Activated CD4-positive, CD25-positive, alpha-beta regulatory T cell (primary cell): ENCODE results near the gene IQSEC1.
A peak's percentile ranks its signal among the peaks of the same experiment; 100 is the strongest.

Experiments used
- DNase-seq, 4 experiments: peaks; one replicate each; lab custom pipeline; 2025; lab: John Stamatoyannopoulos, UW

Gene IQSEC1

DNA sequence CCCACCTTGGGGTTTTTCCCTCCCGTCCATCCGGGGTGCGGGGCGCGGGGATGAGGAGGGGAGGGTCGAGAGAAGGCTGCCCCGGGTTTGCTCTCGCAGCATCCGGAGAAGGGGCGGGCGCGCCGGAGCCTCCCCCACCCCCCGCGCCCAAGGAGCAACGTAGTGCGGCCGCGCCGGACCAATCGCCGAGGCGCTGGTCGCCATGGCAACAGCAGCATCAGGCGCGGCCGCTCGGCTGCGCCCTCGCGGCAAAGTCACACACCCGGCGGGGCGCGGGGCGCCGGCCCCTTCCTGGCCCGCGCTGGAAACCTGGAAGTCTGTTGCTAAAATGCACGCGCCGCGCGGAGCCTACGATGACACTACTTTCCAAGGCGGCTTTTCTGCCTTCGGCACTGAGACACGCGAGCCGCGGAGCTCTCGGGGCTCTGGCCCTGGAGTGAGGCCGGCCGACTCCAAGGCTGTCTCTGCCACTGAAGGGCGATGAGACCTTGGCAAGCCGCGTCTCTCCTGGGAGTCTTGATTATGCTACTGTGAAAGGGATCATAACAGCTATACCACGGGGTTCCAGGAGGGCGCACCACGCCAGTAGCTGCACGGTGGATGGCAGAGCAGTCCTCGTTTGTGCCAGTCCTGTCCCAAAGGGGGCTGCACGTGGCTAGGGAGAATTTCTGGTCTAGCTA is at the start of gene IQSEC1:
Gene IQSEC1 (minus strand): TSS at position 104 of the 680 bp plus-strand sequence. CDS start 415 bp downstream, outside the sequence.
- DNase-seq, result peak; percentile 31 to 70 (median 50)

DNA sequence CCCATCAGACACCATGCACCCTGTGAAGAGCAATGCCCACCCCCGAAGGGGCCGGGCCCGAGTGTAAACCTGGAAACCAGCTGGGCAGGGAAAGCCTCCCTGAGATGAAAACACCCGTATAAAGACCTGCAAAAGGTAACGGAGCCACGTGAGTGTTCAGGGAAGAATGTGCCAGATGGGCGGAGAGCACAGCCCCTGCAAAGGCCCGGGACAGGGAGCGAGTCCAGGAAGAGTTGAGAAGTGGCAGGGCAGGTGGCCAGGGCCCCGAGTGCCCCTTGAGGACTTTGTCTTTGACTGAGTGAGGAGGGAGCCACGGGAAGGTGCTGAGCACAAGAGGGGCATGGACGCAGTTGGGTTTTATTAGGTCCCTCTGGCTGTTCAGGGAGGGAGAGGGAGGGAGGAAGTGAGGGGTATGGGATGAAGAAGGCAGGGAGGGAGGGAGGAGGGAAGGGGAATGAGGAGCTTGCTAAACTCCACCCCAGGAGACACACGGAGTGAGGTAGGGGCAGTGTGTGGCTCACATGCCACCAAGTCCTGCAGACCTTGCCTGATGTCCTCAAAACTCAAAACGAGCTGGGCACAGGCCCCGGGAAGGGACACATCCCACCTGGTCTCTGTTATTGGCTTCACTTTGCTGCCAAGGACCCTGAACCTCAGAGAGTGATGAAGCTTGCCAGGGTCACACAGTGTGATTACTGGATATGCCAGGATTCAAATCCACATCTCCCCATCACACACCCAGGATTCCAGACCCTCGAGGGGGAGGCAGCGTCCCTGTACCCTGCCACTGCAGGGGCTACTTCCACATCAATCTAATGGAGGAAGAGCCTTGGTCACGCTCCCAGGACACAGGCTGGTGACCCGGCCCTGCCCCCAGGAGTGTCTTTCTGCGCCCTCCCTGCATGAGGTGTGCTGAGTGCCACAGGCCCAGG is 49.1 kb upstream of the IQSEC1 start:
- DNase-seq, result no peak

DNA sequence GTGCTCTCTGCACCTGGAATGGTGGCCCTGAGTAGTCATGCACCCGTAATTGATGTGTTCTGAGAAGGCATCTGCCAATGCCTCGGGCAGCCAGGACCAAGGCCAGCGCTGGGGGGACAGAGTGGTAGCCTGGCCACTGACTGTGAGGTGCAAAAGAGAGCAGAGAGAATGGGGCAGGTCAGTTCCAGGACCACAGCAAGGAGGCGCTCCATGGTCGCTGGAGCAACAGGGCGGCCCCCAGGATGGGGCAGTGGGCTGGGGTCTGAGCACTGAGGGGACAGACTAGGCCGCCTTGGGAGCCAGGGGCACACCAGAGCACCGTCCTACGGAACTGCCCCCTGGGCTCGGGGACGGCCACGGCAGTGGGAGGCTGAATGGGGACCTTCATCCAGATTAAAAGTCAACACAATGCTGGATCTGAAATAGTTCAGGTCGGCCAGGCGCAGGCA is 48.3 kb upstream of the IQSEC1 start:
- no peak for DNase-seq

DNA sequence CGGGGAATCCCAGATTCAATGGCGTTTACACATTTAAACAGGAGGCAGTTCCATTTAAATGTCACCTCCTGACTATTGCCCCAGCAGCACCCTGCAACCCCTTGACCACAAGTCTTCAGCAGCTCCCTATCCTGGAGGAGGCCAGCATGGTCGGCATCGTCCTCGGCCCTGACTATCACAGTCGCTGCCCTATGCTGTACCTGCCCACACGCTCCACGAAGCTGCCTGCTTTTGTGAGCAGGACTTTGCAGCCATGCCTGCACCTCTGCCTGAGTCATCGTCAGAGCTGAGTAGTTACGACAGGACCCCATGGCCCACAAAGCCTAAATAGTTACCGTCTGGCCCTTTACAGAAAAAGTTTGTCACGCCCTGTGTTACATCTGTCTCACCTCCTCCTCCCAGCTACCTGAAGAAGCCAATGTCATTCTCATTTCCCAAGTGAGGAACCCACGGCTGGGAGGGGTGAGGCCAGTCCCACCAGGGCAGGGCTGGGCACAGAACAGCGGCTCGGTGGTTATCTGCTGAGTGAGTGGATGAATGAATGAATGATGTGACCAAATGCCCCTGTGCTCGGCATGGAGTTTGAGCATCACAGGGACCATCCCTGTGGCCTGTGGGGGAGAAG is 47.8 kb upstream of the IQSEC1 start:
- no peak for DNase-seq

DNA sequence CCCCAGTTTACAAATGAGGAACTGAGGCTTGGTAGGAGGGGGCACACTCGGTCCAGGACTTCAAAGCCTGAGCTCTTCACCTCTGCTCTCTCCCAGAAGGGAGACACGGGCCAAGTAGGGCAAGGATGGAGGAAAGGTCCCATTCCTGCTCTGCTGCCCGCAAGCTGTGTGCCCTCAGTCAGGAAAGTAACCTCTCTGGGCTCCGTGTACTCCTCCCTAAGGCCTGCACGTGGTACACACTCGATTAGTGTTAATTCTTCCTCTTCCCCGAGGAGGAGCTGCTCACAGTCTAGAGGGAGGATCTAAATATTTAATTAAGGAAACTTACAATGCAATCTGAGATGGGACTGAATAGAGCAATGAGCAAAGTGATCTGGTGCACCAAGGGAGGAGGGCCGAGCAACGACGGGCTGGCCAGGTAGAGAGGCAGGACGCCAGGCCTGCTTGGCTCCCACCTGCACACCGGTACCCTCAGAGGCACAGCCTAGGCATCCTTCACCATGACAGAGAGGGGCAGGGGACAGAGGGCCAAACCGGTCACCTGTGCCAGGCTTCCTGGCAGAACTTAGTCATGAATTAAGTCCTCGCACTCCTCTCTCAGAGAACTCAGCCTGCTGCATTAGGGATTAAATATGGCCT is 47.2 kb upstream of the IQSEC1 start:
- no peak for DNase-seq

DNA sequence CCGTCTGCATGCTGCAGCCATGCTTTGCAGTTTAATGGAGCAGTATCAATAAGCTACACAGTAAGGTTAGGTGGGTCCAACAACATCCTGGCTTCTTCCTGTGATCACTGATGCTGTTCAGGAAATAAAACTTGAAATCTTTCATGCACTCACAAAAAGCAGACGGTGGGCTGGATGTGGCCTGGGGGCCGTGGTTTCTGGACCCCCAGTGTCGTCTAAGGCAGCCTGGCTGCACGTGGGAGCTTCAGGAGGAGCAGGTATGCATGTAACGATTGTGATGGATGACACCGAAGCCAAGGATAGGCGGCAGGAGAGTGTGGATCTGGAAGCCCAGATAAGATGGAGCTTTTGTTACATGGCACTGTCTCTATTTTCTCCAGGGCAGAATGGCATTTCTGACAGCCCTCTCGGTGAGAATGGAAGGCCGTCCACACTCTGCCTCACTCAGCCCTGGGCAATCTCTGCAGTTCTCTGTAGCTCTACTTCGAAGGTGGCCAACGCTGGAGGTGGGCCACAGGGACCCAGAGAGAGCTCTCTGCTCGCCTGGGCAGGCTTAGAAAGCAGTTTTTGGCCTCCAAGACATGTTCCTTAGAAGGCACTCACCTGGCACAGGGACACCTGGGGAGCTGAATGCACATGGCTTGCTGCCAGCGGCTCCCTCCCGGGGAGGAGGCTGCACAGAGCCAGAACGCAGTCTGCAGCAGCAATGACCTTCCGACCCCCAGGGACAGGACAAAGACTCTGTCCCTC is 46.4 kb upstream of the IQSEC1 start:
- no peak for DNase-seq

DNA sequence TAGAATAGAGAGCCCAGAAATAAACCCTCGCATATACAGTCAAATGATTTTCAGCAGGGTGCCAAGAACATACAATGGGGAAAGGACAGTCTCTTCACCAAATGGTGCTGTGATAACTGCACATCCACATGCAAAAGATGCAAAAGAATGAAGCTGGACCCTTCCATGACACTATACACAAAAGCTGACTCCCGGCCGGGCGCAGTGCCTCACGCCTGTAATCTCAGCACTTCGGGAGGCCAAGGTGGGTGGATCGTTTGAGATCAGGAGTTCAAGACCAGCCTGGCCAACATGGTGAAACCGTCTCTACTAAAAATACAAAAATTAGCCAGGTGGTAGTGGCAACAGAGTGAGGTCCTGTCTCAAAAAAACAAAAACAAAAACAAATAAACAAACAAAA is 43.2 kb upstream of the IQSEC1 start:
- no peak for DNase-seq

DNA sequence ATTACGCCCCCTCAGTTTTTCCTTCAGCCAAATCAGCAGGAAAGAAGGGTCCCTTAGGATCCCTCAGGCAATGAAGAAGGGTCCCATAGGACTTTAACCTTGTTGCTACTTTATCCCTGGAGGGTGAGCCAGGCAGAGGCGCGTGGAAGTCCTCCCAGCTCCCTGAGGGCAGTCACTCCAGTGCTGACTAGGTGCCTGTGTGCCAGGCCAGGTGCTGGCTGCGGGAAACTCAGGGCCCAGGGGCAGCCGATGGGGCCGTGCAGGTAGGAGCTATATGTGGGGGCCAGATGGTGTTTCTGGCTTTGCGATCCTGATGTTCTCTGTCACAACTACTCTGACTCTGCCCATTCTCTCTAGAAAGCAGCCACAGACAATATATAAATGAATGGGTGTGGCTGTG is 42.8 kb upstream of the IQSEC1 start:
- DNase-seq, result no peak

DNA sequence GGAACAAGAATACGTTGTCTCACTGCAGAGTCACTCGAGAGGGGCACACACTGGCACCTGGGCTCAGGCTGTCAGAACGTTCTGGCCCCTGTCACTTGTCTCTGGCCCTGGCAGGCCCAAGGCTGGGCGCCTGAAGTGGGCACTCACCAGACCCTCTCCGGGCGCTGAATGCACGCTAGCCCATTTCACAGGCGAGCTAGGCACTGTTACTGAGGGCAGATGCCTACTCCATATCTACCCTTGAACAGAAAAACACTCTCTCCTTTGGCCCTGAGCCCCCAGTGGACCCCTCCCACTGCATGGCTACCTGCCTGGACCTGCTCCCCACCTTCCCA is 42.3 kb upstream of the IQSEC1 start:
- no peak for DNase-seq

DNA sequence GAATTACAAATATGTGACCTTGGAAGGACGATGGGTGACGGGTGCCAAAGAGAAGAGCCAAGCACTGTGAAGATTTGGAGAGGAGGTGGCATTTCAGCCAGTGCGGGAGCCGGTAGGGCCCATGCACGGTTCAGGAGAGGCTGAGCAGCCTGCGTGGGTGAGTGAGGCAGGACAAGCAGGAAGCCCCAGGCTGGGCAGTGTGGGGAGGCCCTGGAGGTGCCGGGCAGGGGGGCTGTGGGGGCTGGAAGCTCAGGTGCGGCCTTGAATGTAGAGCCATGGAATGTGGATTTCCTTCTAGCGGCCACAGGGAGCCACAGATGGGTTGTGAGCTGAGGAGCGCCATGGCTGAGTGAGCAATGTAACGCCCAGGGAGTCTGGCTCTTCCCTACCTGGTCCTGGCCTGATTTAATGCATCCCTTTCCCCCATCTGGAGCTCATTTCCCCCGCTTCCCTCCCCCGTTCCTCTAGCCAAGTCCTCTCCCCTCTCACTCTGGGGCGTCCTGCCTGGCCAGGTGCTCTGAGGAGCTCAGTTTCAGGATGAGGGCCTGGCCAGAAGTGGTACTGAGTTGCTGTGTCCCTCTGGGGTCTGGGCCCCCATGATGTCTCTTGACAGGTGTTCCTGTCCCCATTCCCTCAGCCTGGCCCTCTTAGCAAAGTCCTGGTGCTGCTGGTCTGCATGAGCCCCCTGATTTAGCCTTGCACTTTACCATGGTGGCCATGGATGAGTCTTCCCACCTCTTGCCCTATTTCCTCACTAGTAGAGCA is 41.8 kb upstream of the IQSEC1 start:
- no peak for DNase-seq

DNA sequence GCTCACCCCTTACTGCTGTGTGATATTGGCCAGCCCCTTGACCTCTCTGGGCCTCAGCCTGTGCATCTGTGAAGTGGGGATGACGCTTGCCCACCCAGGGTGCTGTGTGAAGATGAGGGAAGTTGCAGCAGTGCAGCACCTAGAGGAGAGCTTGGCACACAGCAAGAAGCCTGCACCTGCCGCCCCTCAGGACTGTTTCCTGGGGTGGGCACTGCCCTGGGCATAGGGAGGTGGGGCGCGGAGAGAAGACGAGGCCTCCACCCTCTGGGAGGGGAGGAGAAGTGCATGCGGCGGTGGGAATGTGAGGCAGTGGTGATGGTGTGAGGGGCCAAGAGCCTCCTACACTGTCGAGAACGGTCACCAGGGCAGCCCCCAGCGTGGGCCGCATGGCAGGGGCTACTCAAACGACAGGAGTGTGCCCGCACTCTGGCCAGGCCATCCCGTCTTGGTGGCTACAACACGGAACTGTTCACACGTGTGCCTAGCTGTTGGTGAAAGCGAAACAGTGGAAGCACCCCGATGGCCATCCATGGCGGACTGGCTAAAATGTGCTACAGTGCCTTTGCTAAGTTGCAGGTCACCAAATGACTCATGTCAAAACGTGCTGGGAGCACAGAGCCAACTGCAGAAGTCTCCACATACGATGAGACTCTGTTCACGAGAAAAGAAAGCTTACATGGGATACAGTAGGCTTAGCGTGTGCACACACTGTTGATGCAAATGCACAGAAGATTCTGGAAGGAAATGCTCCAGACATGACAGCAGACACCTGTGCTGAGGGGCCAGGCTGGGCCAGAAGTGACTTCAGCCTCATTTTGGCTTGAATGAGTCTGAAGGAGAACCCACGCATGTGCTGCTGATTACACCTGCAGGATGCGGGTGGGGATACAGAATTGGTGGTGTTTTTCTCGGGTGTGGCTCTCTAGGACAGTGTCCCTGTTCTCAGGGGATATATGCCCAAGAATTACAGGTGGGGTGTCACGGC is 40.4 kb upstream of the IQSEC1 start:
- no peak for DNase-seq

DNA sequence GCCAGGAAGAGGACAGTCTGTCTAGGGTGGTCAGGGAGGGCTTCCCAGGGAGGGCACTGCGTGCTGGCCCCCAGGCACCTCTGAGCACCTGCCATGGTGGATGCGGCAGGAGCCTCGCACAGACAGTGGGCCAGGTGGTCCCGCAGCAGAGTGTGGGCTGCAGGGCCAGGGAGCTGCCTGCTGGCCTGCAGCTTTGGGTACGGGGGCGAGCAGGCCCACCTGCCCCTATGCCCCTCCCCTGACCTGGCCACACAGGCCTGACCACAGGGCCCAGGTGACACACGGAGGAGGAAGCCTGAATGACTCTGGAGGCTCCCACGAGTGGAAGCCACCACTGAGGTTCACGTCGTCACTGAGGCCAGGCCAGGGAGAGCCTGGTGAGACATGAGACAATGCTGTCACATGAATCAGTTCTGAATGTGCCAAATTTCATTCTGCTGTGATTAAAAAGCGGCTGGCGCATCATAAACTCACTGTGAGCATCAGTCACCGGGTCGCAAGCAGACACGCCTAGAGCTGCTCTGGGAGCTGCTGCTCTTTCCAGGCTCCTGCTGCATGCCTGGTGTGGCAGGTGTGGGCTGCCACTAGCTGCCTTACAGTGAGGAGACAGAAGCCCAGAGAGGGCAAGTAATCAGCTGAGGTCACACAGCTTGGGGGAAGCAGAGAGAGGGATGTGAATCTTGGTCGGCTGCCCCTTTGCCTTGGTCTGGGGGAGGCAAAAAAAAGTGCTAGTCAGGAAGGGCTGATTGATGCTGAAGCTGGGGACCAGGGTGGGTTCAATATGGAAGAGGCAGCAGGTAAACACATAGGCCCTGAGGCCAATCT is 39.5 kb upstream of the IQSEC1 start:
- no peak for DNase-seq

DNA sequence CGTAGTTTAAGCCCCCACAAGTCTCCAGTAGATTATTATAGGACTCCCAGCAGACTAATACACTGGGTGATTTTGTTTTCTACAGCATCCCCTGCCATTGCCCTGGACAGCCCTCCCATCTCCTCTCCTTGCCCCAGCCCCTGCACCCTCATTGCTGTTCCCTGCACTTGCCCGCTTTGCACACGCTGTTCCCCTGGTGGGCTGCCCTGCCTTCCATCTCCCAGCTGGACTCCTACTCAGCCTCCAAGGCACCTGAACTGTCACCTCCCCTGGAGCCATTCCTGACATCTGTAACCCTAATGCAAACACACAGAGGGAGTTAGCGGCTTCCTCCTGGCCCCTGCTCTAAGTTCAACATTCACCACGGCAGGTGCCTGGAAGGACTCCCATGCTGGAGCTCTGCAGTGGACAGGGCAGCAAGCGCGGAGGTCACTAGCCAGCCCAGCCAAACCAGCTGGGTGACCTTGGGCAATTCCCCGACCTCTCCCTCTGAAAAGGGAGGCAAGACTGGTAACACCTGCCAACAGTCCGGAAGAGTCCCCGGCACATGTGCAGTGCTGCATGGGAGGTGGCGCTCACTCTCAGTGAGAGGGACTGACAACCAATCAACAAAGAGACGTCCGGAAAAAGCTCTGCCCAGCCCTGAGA is 38.8 kb upstream of the IQSEC1 start:
- no peak for DNase-seq

DNA sequence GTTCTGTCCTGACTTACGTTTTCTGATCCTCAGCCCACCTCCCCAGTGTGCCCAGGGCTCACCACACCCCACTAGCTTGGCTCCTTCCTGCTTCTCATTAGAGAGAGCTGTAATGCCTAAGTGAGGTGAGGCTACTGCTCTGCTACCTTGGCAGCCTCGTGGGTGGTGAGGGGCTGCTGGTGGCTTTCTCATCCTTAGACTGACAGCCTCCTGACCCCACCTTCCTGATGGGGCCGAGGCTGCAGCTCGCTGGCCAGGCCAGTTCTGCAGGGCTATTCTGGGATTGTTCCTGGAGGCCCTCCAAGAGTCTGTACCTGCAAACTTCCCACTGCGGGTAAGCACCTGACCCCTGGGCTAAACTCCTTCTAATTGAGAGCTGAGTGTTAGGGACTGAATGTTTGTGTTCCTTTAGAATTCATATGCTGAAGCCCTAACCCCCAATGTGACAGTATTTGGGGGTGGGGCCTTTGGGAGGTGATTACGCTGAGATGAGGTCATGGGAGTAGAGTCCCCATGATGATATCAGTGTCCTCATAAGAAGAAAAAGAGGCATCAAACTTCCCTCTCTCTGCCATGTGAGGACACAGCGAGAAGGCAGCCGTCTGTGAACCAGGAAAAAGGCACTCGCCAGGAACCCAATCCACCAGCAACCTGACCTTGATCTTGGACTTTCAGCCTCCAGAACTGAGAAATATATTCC is 38.1 kb upstream of the IQSEC1 start:
- DNase-seq, result no peak

DNA sequence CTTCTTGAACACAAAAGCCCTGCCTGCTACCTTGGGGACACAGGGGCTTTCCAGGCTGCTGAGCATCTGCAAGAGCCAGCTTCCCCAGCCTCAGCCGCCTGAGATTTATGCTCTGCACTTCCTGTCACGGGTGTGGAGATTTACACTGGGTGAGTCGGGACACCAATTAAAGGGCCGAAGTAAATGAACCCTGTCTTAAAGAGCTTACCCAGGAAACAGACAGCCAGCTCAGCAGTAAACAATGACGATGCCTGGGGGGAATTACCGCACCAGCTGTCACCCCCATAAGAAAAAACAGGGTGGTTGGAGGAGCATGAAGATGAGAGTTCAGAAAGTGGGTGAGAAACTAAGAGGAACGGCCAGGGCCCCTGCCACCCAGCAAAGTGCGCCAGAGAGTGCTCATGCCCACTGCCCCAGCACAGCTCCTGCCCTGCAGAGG is 37.5 kb upstream of the IQSEC1 start:
- DNase-seq, result no peak

DNA sequence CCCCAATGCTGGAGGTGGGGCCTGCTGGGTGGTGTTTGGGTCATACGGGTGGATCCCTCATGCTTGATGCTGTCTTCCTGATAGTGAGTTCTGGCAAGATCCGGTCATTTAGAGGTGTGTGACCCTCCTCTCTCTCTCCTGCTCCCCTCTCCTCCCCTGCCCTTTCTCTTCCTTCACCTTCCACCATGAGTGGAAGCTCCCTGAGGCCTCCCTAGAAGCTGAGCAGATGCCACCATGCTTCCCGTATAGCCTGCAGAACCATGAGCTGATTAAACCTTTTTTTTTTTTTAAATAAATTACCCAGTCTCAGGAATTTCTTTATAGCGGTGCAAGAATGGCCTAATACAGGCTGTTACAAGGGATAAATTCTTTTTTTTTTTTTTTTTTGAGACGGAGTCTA is 36.3 kb upstream of the IQSEC1 start:
- no peak for DNase-seq

DNA sequence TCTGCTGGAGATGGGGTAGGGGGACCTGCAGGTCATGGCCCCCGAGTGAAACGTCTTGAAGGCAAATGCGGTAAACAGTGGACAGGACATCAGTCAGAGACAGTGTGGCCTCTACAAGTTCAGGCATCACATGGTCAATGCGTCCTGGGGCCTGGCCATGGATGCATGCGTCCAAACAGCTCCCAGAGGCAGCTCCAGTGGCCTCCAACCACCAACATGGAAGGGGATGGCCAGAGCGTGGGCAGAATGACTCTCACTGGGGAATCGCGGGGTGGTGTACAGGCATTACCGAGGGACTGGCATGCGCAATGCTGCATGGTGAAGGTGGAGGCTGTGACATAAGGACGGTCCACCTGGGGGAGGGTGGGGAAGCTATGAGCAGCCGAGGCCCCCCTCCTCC is 35.6 kb upstream of the IQSEC1 start:
- no peak for DNase-seq

DNA sequence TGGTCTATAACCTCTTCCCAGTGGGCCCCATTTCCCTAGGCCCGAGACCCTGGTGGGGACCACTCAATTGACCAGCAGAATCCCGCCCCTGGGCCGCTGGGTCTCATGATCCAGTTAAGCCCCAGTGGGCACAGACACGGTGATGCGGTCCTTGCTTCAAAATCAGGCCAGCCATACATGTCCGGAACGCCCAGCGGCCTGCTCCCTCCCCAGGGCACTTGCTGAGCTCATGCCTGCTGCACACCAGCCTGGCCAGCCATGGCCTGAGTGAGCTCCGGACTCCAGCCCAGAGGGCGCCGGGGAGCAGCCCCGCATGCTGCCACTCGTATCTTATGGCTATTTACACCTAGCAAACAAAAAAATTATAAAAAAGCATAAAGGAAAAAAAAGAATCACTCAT is 34.4 kb upstream of the IQSEC1 start:
- no peak for DNase-seq
